ENCODE measurements around the gene SORCS2. TPM values are rescaled to one million over a fixed set of nuclear protein-coding genes. Genes with fewer than 3 reads are reported as not detected.

SORCS2 gene
- total RNA-seq, 4 donors from 2014 or later, result 0.53 to 9.9 (median 0.90) TPM

- TF ChIP-seq CTCF (IDR thresholded peaks at IDR 0.05), result no peak
- TF ChIP-seq POLR2A (IDR thresholded peaks at IDR 0.05), result no peak
- H3K9me3 ChIP-seq, result no peaks in the 10 kb centered on the region
Observed at GRCh38 chr4:7481227-7481626, 288.9 kb downstream of the SORCS2 start.

GRCh38 chr4:7485096-7485495 lies 292.8 kb downstream of the SORCS2 start:
- Histone ChIP-seq H3K4me1 (no peaks in the 10 kb centered on the region), H3K9me3 (no peaks in the 10 kb centered on the region), H3K4me3 (no peak overlapping the region), H3K27me3 (no peaks in the 10 kb centered on the region), H3K27ac (no peak overlapping the region), H3K36me3 (no peaks in the 10 kb centered on the region)
- TF ChIP-seq POLR2A (IDR thresholded peaks at IDR 0.05) (no peak), CTCF (IDR thresholded peaks at IDR 0.05) (no peak)
- DNase-seq, result no peak

More at GRCh38 chr4:7481227-7481626, 288.9 kb downstream of the SORCS2 start:
- no peak overlapping the region for H3K4me3 ChIP-seq
- no peak overlapping the region for H3K27ac ChIP-seq
- H3K4me1 ChIP-seq, result no peaks in the 10 kb centered on the region
- no peaks in the 10 kb centered on the region for H3K36me3 ChIP-seq
- no peaks in the 10 kb centered on the region for H3K27me3 ChIP-seq
- no peak for DNase-seq

GRCh38 chr4:7486101-7486500 lies 293.8 kb downstream of the SORCS2 start:
- no peaks in the 10 kb centered on the region for H3K36me3 ChIP-seq
- TF ChIP-seq CTCF (IDR thresholded peaks at IDR 0.05) (no peak), POLR2A (IDR thresholded peaks at IDR 0.05) (no peak)
- H3K27ac ChIP-seq, result no peak overlapping the region
- no peaks in the 10 kb centered on the region for H3K9me3 ChIP-seq
- H3K27me3 ChIP-seq, result no peaks in the 10 kb centered on the region
- no peak for DNase-seq
- H3K4me1 ChIP-seq, result no peaks in the 10 kb centered on the region
- H3K4me3 ChIP-seq, result no peak overlapping the region

GRCh38 chr4:7487502-7487901 lies 295.2 kb downstream of the SORCS2 start:
- H3K36me3 ChIP-seq, result no peaks in the 10 kb centered on the region

GRCh38 chr4:7487998-7488671 lies 295.8 kb downstream of the SORCS2 start:
- H3K36me3 ChIP-seq, result no peaks in the 10 kb centered on the region
- H3K27me3 ChIP-seq, result no peaks in the 10 kb centered on the region
- H3K9me3 ChIP-seq, result no peaks in the 10 kb centered on the region
- TF ChIP-seq POLR2A (IDR thresholded peaks at IDR 0.05) (no peak), CTCF (IDR thresholded peaks at IDR 0.05) (no peak)
- no peak overlapping the region for H3K27ac ChIP-seq
- no peak for DNase-seq
- no peaks in the 10 kb centered on the region for H3K4me1 ChIP-seq
- no peak overlapping the region for H3K4me3 ChIP-seq

More at GRCh38 chr4:7487502-7487901, 295.2 kb downstream of the SORCS2 start:
- no peak for TF ChIP-seq CTCF (IDR thresholded peaks at IDR 0.05)
- TF ChIP-seq POLR2A (IDR thresholded peaks at IDR 0.05), result no peak
- Histone ChIP-seq H3K4me3 (no peak overlapping the region), H3K27me3 (no peaks in the 10 kb centered on the region), H3K4me1 (no peaks in the 10 kb centered on the region), H3K27ac (no peak overlapping the region), H3K9me3 (no peaks in the 10 kb centered on the region)
- no peak for DNase-seq

All from Peyer's patch (tissue), 4 donors.